Lower leg skin (tissue), 3 donors: Measurements from ENCODE around the gene TRIO.

ENCODE experiments used
- POLR2A ChIP-seq, 2 donors: fragments of 450-650 bp; IDR thresholded peaks; one replicate each; pipeline ENCODE4 v1.6.1; 2016 to 2017; ENCODE audit warnings: antibody characterized with exemption in 2 of 2, mild to moderate bottlenecking in 1 of 2, moderate library complexity in 1 of 2
- TF ChIP-seq, protein P1 (sequence below), 3 donors: fragments of 450-650 bp; IDR thresholded peaks; one replicate each; pipeline ENCODE4 v1.5.1; 2016; ENCODE audit warnings: antibody characterized with exemption in 3 of 3, mild to moderate bottlenecking in 3 of 3, moderate library complexity in 2 of 3

DNA sequence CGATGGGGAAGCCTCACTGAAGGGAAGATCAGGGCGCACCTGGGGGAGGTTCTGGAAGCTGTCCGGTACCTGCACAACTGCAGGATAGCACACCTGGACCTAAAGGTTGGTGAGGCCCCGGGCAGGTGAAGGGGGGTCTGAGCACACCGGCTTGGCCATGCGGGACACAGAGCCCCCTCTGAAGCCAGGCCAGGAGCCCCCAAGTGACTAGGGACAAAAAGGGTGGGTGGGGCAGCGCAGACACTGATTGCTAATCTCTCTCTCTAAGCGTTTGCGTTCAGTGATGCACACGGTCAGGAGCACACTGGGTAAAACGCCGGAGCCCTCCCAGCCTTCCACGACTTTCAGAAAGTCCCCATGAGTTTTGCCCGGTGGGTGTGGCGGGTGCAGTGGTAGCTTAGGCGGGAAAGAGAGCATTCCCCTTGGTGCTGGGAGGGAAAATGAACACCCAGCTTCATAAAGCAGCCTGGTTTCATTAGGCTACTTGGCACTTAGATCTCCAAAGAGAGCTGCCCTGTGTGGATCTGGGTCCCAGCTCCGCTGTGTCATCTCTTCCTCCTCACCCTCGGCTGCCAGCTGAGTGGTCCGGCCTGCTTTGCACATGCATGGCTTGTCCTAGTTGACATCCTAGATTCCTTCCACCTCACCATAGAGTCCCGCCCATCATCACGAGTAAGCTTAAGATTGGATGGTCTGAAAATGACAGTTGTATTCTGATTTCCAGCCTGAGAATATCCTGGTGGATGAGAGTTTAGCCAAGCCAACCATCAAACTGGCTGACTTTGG lies 364.2 kb downstream of the TRIO start:
- TF ChIP-seq POLR2A (IDR thresholded peaks at IDR 0.05) = no peak
- TF ChIP-seq, protein P1, sequence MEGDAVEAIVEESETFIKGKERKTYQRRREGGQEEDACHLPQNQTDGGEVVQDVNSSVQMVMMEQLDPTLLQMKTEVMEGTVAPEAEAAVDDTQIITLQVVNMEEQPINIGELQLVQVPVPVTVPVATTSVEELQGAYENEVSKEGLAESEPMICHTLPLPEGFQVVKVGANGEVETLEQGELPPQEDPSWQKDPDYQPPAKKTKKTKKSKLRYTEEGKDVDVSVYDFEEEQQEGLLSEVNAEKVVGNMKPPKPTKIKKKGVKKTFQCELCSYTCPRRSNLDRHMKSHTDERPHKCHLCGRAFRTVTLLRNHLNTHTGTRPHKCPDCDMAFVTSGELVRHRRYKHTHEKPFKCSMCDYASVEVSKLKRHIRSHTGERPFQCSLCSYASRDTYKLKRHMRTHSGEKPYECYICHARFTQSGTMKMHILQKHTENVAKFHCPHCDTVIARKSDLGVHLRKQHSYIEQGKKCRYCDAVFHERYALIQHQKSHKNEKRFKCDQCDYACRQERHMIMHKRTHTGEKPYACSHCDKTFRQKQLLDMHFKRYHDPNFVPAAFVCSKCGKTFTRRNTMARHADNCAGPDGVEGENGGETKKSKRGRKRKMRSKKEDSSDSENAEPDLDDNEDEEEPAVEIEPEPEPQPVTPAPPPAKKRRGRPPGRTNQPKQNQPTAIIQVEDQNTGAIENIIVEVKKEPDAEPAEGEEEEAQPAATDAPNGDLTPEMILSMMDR (IDR thresholded peaks at IDR 0.05) = no peak
